ENCODE data around the gene TMC8.
A peak's percentile ranks its signal among the peaks of the same experiment; 100 is the strongest.

The TMC8 gene

DNA sequence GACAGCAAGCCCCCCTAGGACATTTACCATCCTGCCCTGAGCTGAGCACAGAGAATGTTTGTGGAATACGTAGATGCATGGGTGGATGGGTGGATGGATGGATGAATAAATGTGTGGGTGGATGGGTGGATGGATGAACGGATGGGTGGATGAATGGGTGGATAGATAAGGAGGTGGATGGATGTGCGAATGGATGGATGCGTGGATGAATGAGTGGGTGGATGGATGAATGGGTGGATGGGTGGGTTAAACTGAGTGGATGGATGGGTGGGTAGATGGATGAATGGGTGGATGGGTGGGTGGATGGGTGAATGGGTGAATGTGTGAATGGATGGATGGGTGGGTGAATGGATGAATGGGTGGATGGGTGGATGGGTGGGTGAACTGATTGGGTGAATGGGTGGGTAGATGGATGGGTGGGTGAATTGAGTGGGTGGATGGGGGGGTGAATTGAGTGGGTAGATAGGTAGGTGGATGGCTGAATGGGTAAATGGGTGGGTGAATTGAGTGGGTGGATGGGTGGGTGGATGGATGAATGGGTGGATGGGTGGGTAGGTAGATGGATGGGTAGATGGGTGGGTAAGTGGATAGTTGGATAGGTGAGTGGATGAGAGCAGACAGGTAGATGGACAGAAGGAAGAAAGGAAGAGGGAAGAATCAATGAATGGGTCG is 7.2 kb upstream of the TMC8 start:
- Histone ChIP-seq H3K9me3 (ENCODE audit: insufficient read depth, low read length) (no peaks in the 10 kb centered on the region), H3K27ac (ENCODE audit: low read length) (no peak overlapping the region), H3K4me2 (ENCODE audit: low read length) (no peak overlapping the region), H3K9ac (ENCODE audit: low read length) (no peak overlapping the region), H3K27me3 (ENCODE audit: low read depth, low read length) (no peaks in the 10 kb centered on the region), H3K4me1 (ENCODE audit: low read length) (peaks cover 49% of the 10 kb centered on the region), H2AFZ (ENCODE audit: low read depth, low read length) (no peak overlapping the region), H3K4me3 (ENCODE audit: low read length) (no peak overlapping the region), H3K36me3 (replicated peaks; ENCODE audit: low read depth, low read length) (peaks cover 46% of the 10 kb centered on the region), H3K79me2 (ENCODE audit: low read length) (peaks cover 29% of the 10 kb centered on the region), H4K20me1 (ENCODE audit: insufficient read depth, low read length) (peaks cover 15% of the 10 kb centered on the region)
- TF ChIP-seq, protein P1, sequence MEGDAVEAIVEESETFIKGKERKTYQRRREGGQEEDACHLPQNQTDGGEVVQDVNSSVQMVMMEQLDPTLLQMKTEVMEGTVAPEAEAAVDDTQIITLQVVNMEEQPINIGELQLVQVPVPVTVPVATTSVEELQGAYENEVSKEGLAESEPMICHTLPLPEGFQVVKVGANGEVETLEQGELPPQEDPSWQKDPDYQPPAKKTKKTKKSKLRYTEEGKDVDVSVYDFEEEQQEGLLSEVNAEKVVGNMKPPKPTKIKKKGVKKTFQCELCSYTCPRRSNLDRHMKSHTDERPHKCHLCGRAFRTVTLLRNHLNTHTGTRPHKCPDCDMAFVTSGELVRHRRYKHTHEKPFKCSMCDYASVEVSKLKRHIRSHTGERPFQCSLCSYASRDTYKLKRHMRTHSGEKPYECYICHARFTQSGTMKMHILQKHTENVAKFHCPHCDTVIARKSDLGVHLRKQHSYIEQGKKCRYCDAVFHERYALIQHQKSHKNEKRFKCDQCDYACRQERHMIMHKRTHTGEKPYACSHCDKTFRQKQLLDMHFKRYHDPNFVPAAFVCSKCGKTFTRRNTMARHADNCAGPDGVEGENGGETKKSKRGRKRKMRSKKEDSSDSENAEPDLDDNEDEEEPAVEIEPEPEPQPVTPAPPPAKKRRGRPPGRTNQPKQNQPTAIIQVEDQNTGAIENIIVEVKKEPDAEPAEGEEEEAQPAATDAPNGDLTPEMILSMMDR (IDR thresholded peaks at IDR 0.05; ENCODE audit: low read depth, low read length), result no peak
- TF ChIP-seq EZH2phosphoT487 (IDR thresholded peaks at IDR 0.05; ENCODE audit: low read depth), result no peak

DNA sequence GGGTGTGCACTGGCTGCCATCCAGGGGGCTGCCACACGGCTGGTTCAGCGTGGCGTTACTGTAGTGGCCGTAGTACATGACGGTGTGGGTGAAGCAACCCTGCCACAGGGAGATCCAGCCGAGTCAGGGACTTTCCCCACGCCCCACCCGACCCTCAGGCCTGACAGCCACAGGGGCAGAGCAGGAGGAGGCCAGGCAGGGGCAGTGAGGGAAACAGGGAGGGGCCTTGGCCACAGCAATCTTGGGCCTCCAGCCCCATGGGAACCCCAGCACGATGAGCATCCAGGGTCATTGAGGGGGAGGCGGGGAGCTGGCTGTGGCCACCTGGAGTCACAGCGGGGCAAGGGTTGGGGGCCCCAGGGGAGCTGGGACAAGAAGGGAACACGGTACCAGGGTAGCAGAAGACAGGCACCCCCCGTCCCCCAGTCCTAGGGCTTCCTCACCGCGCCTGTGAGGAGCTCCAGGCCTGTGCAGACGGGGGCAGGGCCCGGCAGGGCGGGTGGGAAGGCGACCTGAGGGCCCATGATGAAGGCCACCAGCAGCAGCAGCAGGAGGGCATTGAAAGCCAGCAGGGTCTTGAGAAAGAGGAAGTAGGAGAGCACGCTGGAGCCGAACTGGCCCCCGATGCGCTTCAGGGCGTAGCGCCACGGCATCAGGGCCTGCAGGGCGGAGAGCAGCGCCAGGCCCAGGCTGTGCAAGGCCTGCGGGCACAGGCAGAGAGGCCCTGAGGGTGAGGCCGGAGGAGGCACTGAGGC is 6.3 kb upstream of the TMC8 start:
- Histone ChIP-seq H3K36me3 (replicated peaks; ENCODE audit: low read depth, low read length) (peaks cover 43% of the 10 kb centered on the region), H3K27me3 (ENCODE audit: low read depth, low read length) (no peaks in the 10 kb centered on the region)

DNA sequence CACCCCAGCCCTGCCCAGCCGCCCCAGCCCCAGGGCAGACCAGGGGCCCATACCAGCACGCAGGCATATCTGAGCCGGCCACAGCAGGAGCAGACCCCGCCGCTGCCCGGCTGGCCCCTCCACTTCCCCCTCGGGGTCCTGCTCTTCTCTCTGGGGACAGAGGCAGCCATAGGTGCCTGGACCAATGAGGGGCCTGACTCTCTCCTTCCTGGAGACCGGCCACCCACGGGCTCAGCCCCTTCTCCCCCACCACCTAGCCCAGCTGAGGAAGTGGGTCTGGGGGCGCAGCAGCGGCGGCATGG is 5.8 kb upstream of the TMC8 start:
- Histone ChIP-seq H3K27ac (ENCODE audit: low read length) (peak overlapping the region; percentile 74), H3K27me3 (ENCODE audit: low read depth, low read length) (no peaks in the 10 kb centered on the region), H3K9ac (ENCODE audit: low read length) (peak overlapping the region; percentile 72), H3K4me3 (ENCODE audit: low read length) (peak overlapping the region; percentile 91), H2AFZ (ENCODE audit: low read depth, low read length) (no peak overlapping the region), H3K9me3 (ENCODE audit: insufficient read depth, low read length) (no peaks in the 10 kb centered on the region), H3K36me3 (replicated peaks; ENCODE audit: low read depth, low read length) (peaks cover 41% of the 10 kb centered on the region), H3K4me2 (ENCODE audit: low read length) (peak overlapping the region; percentile 96), H3K79me2 (ENCODE audit: low read length) (peaks cover 30% of the 10 kb centered on the region), H3K4me1 (ENCODE audit: low read length) (peaks cover 60% of the 10 kb centered on the region), H4K20me1 (ENCODE audit: insufficient read depth, low read length) (peaks cover 15% of the 10 kb centered on the region)
- TF ChIP-seq, protein P1 (IDR thresholded peaks at IDR 0.05; ENCODE audit: low read depth, low read length), result no peak
- TF ChIP-seq EZH2phosphoT487 (IDR thresholded peaks at IDR 0.05; ENCODE audit: low read depth), result no peak

More for the DNA sequence above, 6.3 kb upstream of the TMC8 start:
- peak overlapping the region; percentile 74 for H3K27ac ChIP-seq (ENCODE audit: low read length)
- H3K9me3 ChIP-seq (ENCODE audit: insufficient read depth, low read length), result no peaks in the 10 kb centered on the region
- H3K79me2 ChIP-seq (ENCODE audit: low read length), result peaks cover 30% of the 10 kb centered on the region
- TF ChIP-seq, protein P1 (IDR thresholded peaks at IDR 0.05; ENCODE audit: low read depth, low read length), result no peak
- TF ChIP-seq EZH2phosphoT487 (IDR thresholded peaks at IDR 0.05; ENCODE audit: low read depth), result no peak
- peak overlapping the region; percentile 72 for H3K9ac ChIP-seq (ENCODE audit: low read length)
- peaks cover 15% of the 10 kb centered on the region for H4K20me1 ChIP-seq (ENCODE audit: insufficient read depth, low read length)
- H2AFZ ChIP-seq (ENCODE audit: low read depth, low read length), result no peak overlapping the region
- H3K4me3 ChIP-seq (ENCODE audit: low read length), result peak overlapping the region; percentile 91
- H3K4me1 ChIP-seq (ENCODE audit: low read length), result peaks cover 55% of the 10 kb centered on the region
- peak overlapping the region; percentile 96 for H3K4me2 ChIP-seq (ENCODE audit: low read length)

DNA sequence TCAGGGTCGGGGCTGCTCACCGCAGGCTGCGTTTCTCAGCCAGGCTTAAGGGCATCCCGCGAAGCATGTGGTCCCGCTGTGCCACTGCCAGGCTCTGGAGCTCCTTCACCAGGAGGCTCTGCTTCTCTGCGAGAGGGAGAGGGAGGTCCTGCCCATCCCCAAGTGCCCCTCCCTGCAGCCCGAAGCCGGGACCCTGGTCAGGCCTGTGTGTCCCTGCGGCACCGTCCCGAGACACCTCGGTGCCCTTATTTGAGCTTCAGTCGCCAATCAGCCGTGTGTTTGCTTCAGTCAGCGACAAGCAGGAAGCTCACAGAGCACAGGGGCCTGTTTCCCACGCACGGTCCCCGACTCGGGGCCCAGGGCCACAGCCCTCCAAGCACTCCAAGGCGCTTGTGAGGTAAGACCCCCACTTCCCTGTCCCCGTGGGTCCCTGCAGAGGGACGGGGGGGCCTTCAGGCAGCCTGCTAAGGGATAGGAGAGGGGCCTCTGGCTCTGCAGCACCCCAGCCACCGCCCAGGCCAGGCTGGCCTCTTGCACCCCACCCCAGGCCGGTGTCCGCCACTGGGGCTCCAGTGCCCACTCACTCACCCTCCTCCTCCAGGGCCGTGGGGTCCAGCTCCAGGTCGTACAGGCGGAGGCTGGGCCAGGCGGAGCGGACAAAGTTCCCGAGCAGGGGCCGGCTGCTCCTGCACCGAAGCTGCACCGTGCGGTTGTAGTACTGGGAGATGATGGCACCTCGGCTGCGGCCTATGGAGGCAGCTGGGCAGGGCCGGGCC is 5.2 kb upstream of the TMC8 start:
- H3K27ac ChIP-seq (ENCODE audit: low read length), result peak overlapping the region; percentile 74
- peak overlapping the region; percentile 91 for H3K4me3 ChIP-seq (ENCODE audit: low read length)

More for the DNA sequence above, 5.2 kb upstream of the TMC8 start:
- H3K4me2 ChIP-seq (ENCODE audit: low read length), result peak overlapping the region; percentile 96
- H3K4me1 ChIP-seq (ENCODE audit: low read length), result peaks cover 66% of the 10 kb centered on the region
- H3K27me3 ChIP-seq (ENCODE audit: low read depth, low read length), result no peaks in the 10 kb centered on the region
- H2AFZ ChIP-seq (ENCODE audit: low read depth, low read length), result no peak overlapping the region
- no peaks in the 10 kb centered on the region for H3K9me3 ChIP-seq (ENCODE audit: insufficient read depth, low read length)
- peak overlapping the region; percentile 72 for H3K9ac ChIP-seq (ENCODE audit: low read length)
- peaks cover 15% of the 10 kb centered on the region for H4K20me1 ChIP-seq (ENCODE audit: insufficient read depth, low read length)
- H3K36me3 ChIP-seq (replicated peaks; ENCODE audit: low read depth, low read length), result peaks cover 40% of the 10 kb centered on the region
- H3K79me2 ChIP-seq (ENCODE audit: low read length), result peaks cover 30% of the 10 kb centered on the region
- TF ChIP-seq, protein P1 (IDR thresholded peaks at IDR 0.05; ENCODE audit: low read depth, low read length), result no peak
- TF ChIP-seq EZH2phosphoT487 (IDR thresholded peaks at IDR 0.05; ENCODE audit: low read depth), result no peak

Measured in OCI-LY3 (cell line).